Activated naive CD8-positive, alpha-beta T cell treated with anti-CD3 and anti-CD28 coated beads, Interleukin-2, amount 50 U/mL, for 24 hours (primary cell): ENCODE results near the gene KRT86.
"Not testable (repeated sequence)": the region's sequence is repeated elsewhere in the genome, so short reads cannot be mapped to it uniquely, and the experiment has no call there.

Experiments
- ATAC-seq: fragments of 150-1000 bp; cut with Tn5 transposase; one replicate; pipeline ENCODE4 v1.10.0; 2021
- DNase-seq: peaks from one replicate; pipeline ENCODE4 v3.0.0; 2021
- H3K27ac Mint-ChIP-seq: one replicate; pipeline ENCODE4 v1.8.0; 2021; ENCODE audit warnings: mild to moderate bottlenecking, mixed read lengths
- H3K27me3 Mint-ChIP-seq: one replicate; pipeline ENCODE4 v1.8.0; 2021; ENCODE audit warnings: mixed read lengths
- H3K36me3 Mint-ChIP-seq: one replicate; pipeline ENCODE4 v1.8.0; 2021; ENCODE audit warnings: low read depth, mixed read lengths
- H3K4me1 Mint-ChIP-seq: one replicate; pipeline ENCODE4 v1.8.0; 2021; ENCODE audit warnings: mixed read lengths
- H3K4me3 Mint-ChIP-seq: one replicate; pipeline ENCODE4 v1.8.0; 2021; ENCODE audit warnings: mild to moderate bottlenecking, moderate library complexity, mixed read lengths
- H3K9me3 Mint-ChIP-seq: one replicate; pipeline ENCODE4 v1.8.0; 2021; ENCODE audit warnings: mixed read lengths

Gene KRT86

GRCh38 chr12:52300796-52301691 lies 26.6 kb downstream of the KRT86 start:
- peaks cover 10% of the 10 kb centered on the region for H3K27me3 Mint-ChIP-seq
- ATAC-seq (no peak), DNase-seq (no peak)
- H3K27ac Mint-ChIP-seq: no peak overlapping the region
- H3K4me1 Mint-ChIP-seq: peaks cover 12% of the 10 kb centered on the region
- H3K9me3 Mint-ChIP-seq: no peaks in the 10 kb centered on the region
- no peak overlapping the region for H3K4me3 Mint-ChIP-seq
- H3K36me3 Mint-ChIP-seq: no peaks in the 10 kb centered on the region

GRCh38 chr12:52301721-52302120 lies 27.3 kb downstream of the KRT86 start:
- not testable (repeated sequence) for H3K27ac Mint-ChIP-seq, H3K4me3 Mint-ChIP-seq, H3K9me3 Mint-ChIP-seq, H3K36me3 Mint-ChIP-seq, DNase-seq, ATAC-seq
- Mint-ChIP-seq H3K27me3 (peaks cover 15% of the 10 kb centered on the region), H3K4me1 (peaks cover 14% of the 10 kb centered on the region)

GRCh38 chr12:52302242-52302914 lies 27.9 kb downstream of the KRT86 start:
- H3K4me3 Mint-ChIP-seq, ATAC-seq, H3K9me3 Mint-ChIP-seq, H3K36me3 Mint-ChIP-seq, H3K27ac Mint-ChIP-seq, DNase-seq: not testable (repeated sequence)
- H3K27me3 Mint-ChIP-seq: peaks cover 22% of the 10 kb centered on the region
- H3K4me1 Mint-ChIP-seq: peaks cover 14% of the 10 kb centered on the region

- H3K36me3 Mint-ChIP-seq, H3K27ac Mint-ChIP-seq, H3K4me3 Mint-ChIP-seq, H3K9me3 Mint-ChIP-seq: not testable (repeated sequence)
- Mint-ChIP-seq H3K27me3 (peaks cover 38% of the 10 kb centered on the region), H3K4me1 (peaks cover 21% of the 10 kb centered on the region)
- peak; percentile 32 for DNase-seq
- peak; percentile 45 for ATAC-seq
Observed at GRCh38 chr12:52304941-52305411, 30.5 kb downstream of the KRT86 start.

GRCh38 chr12:52305921-52306705 lies 31.7 kb downstream of the KRT86 start:
- no peaks in the 10 kb centered on the region for H3K36me3 Mint-ChIP-seq
- DNase-seq: no peak
- H3K9me3 Mint-ChIP-seq: no peaks in the 10 kb centered on the region
- H3K4me3 Mint-ChIP-seq: no peak overlapping the region
- ATAC-seq: no peak
- peaks cover 21% of the 10 kb centered on the region for H3K4me1 Mint-ChIP-seq
- no peak overlapping the region for H3K27ac Mint-ChIP-seq
- H3K27me3 Mint-ChIP-seq: peaks cover 46% of the 10 kb centered on the region

- no peak for ATAC-seq
- H3K27ac Mint-ChIP-seq: no peak overlapping the region
- no peaks in the 10 kb centered on the region for H3K36me3 Mint-ChIP-seq
- H3K9me3 Mint-ChIP-seq: no peaks in the 10 kb centered on the region
- H3K4me1 Mint-ChIP-seq: peaks cover 21% of the 10 kb centered on the region
- peaks cover 52% of the 10 kb centered on the region for H3K27me3 Mint-ChIP-seq
- H3K4me3 Mint-ChIP-seq: no peak overlapping the region
- no peak for DNase-seq
Observed at GRCh38 chr12:52306731-52307130, 32.3 kb downstream of the KRT86 start.

GRCh38 chr12:52307836-52308805 lies 33.7 kb downstream of the KRT86 start:
- Mint-ChIP-seq H3K27ac (no peak overlapping the region), H3K36me3 (no peaks in the 10 kb centered on the region), H3K4me3 (peak overlapping the region; percentile 50), H3K27me3 (peaks cover 62% of the 10 kb centered on the region), H3K4me1 (peaks cover 21% of the 10 kb centered on the region), H3K9me3 (no peaks in the 10 kb centered on the region)
- ATAC-seq (peak; percentile 66), DNase-seq (peak; percentile 61)

- Mint-ChIP-seq H3K27me3 (peaks cover 62% of the 10 kb centered on the region), H3K9me3 (no peaks in the 10 kb centered on the region), H3K4me3 (peak overlapping the region; percentile 32), H3K4me1 (peaks cover 21% of the 10 kb centered on the region), H3K36me3 (no peaks in the 10 kb centered on the region), H3K27ac (no peak overlapping the region)
- ATAC-seq: no peak
- no peak for DNase-seq
Observed at GRCh38 chr12:52308806-52309425, 34.5 kb downstream of the KRT86 start.

GRCh38 chr12:52310622-52311284 lies 36.3 kb downstream of the KRT86 start:
- Mint-ChIP-seq H3K27me3 (peaks cover 58% of the 10 kb centered on the region), H3K36me3 (no peaks in the 10 kb centered on the region), H3K9me3 (no peaks in the 10 kb centered on the region), H3K4me3 (no peak overlapping the region), H3K4me1 (peaks cover 8% of the 10 kb centered on the region), H3K27ac (no peak overlapping the region)
- no peak for ATAC-seq
- no peak for DNase-seq

- Mint-ChIP-seq H3K9me3 (no peaks in the 10 kb centered on the region), H3K27me3 (peaks cover 55% of the 10 kb centered on the region), H3K4me3 (no peak overlapping the region), H3K27ac (no peak overlapping the region), H3K36me3 (no peaks in the 10 kb centered on the region), H3K4me1 (peaks cover 7% of the 10 kb centered on the region)
- ATAC-seq (no peak), DNase-seq (no peak)
Observed at GRCh38 chr12:52311285-52311648, 36.8 kb downstream of the KRT86 start.

GRCh38 chr12:52312086-52312485 lies 37.6 kb downstream of the KRT86 start:
- H3K9me3 Mint-ChIP-seq: no peaks in the 10 kb centered on the region
- H3K27me3 Mint-ChIP-seq: peaks cover 47% of the 10 kb centered on the region
- no peak for ATAC-seq
- no peaks in the 10 kb centered on the region for H3K36me3 Mint-ChIP-seq
- no peak for DNase-seq
- H3K4me1 Mint-ChIP-seq: peaks cover 6% of the 10 kb centered on the region
- H3K4me3 Mint-ChIP-seq: no peak overlapping the region
- no peak overlapping the region for H3K27ac Mint-ChIP-seq

- H3K27me3 Mint-ChIP-seq: peaks cover 41% of the 10 kb centered on the region
- H3K27ac Mint-ChIP-seq: no peak overlapping the region
- ATAC-seq (no peak), DNase-seq (no peak)
- no peaks in the 10 kb centered on the region for H3K9me3 Mint-ChIP-seq
- H3K4me3 Mint-ChIP-seq: no peak overlapping the region
- no peaks in the 10 kb centered on the region for H3K36me3 Mint-ChIP-seq
- H3K4me1 Mint-ChIP-seq: peaks cover 3% of the 10 kb centered on the region
Observed at GRCh38 chr12:52313461-52313860, 39.0 kb downstream of the KRT86 start.

- no peaks in the 10 kb centered on the region for H3K9me3 Mint-ChIP-seq
- DNase-seq (no peak), ATAC-seq (no peak)
- no peaks in the 10 kb centered on the region for H3K36me3 Mint-ChIP-seq
- no peak overlapping the region for H3K4me3 Mint-ChIP-seq
- peaks cover 37% of the 10 kb centered on the region for H3K27me3 Mint-ChIP-seq
- no peaks in the 10 kb centered on the region for H3K4me1 Mint-ChIP-seq
- no peak overlapping the region for H3K27ac Mint-ChIP-seq
Observed at GRCh38 chr12:52313926-52314325, 39.5 kb downstream of the KRT86 start.
